PC-3 (cell line): ENCODE data around the gene TCF19. TPM values are rescaled to one million over a fixed set of nuclear protein-coding genes. Genes with fewer than 3 reads are reported as not detected.

Experiments
- ATAC-seq: fragments of 200-7000 bp; cut with Tn5 transposase; 2 replicates; pipeline ENCODE4 v1.9.1; 2020; ENCODE audit warnings: mild to moderate bottlenecking, moderate library complexity
- Bru-seq: library from RNA; stranded (reverse); fragments of 400-500 nt; gene quantifications from one replicate; lab custom pipeline; 2021; lab: Mats Ljungman, UMichigan
- BruChase-seq, 2 experiments: library from RNA; stranded (reverse); fragments of 400-500 nt; gene quantifications; one replicate each; lab custom pipeline; 2021; lab: Mats Ljungman, UMichigan
- BruUV-seq: library from RNA; stranded (reverse); fragments of 400-500 nt; replicated peaks from 2 replicates; lab custom pipeline; 2021; lab: Mats Ljungman, UMichigan
- CTCF ChIA-PET: fragments of 300-600 bp; sonication (Branson Sonifier 250); formaldehyde crosslinking; loops from one replicate; lab custom pipeline; 2022; ENCODE audit warnings: antibody characterized with exemption; lab: Charles Lee
- POLR2A ChIA-PET: fragments of 300-600 bp; sonication (Branson Sonifier 250); formaldehyde crosslinking; loops from one replicate; lab custom pipeline; 2022; ENCODE audit warnings: antibody characterized with exemption; ENCODE audit not compliant: unreplicated experiment; lab: Charles Lee
- DNase-seq: peaks from one replicate; pipeline ENCODE4 v3.0.0-alpha.2; 2015
- H2AFZ ChIP-seq: fragments of 300-600 bp; sonication (generic); 2 replicates; pipeline ENCODE4 v1.6.0; 2016; ENCODE audit warnings: antibody characterized with exemption, low read length
- H3F3A ChIP-seq: fragments of 300-600 bp; sonication (generic); one replicate; pipeline ENCODE4 v1.6.0; 2017; ENCODE audit warnings: antibody characterized with exemption, low read length, control low read depth, mild to moderate bottlenecking; ENCODE audit not compliant: unreplicated experiment
- H3K27ac ChIP-seq: fragments of 300-600 bp; sonication (generic); 2 replicates; pipeline ENCODE4 v1.5.1; 2016; ENCODE audit warnings: mild to moderate bottlenecking, low read length
- H3K27me3 ChIP-seq: fragments of 300-600 bp; sonication (generic); 2 replicates; pipeline ENCODE4 v1.6.1; 2016; ENCODE audit warnings: low read length, mixed read lengths
- H3K36me3 ChIP-seq: fragments of 300-600 bp; sonication (generic); 2 replicates; pipeline ENCODE4 v1.6.1; 2016; ENCODE audit warnings: low read depth, mixed run types, low read length, mixed read lengths
- H3K4me1 ChIP-seq: fragments of 300-600 bp; sonication (generic); 2 replicates; pipeline ENCODE4 v1.5.1; 2016; ENCODE audit warnings: low read length; ENCODE audit not compliant: insufficient read depth
- H3K4me2 ChIP-seq: fragments of 300-600 bp; sonication (generic); 2 replicates; pipeline ENCODE4 v1.6.0; 2016; ENCODE audit warnings: low read length
- H3K4me3 ChIP-seq: fragments of 300-600 bp; sonication (generic); 2 replicates; pipeline ENCODE4 v1.5.1; 2016; ENCODE audit warnings: mild to moderate bottlenecking, low read length, mixed read lengths
- H3K79me2 ChIP-seq: fragments of 300-600 bp; sonication (generic); 2 replicates; pipeline ENCODE4 v1.6.1; 2017; ENCODE audit warnings: low read length, mixed read lengths
- H3K9ac ChIP-seq: fragments of 300-600 bp; sonication (generic); 2 replicates; pipeline ENCODE4 v1.6.0; 2016; ENCODE audit warnings: mild to moderate bottlenecking, low read length
- H3K9me2 ChIP-seq: fragments of 300-600 bp; sonication (generic); replicated peaks from 2 replicates; pipeline ENCODE4 v1.6.1; 2016; ENCODE audit warnings: mixed run types, low read length, mixed read lengths
- H3K9me3 ChIP-seq: fragments of 300-600 bp; sonication (generic); 2 replicates; pipeline ENCODE4 v1.6.1; 2016; ENCODE audit warnings: low read length, mixed read lengths
- H4K20me1 ChIP-seq: fragments of 300-600 bp; sonication (generic); 2 replicates; pipeline ENCODE4 v1.6.1; 2016; ENCODE audit warnings: low read length, mixed read lengths
- EZH2 ChIP-seq: fragments of 300-600 bp; sonication (generic); IDR thresholded peaks from one replicate; pipeline ENCODE4 v1.6.1; 2017; ENCODE audit warnings: antibody characterized with exemption, mild to moderate bottlenecking, low read length; ENCODE audit not compliant: unreplicated experiment
- EZH2phosphoT487 ChIP-seq: fragments of 300-600 bp; sonication (generic); IDR thresholded peaks from 2 replicates; pipeline ENCODE4 v1.6.1; 2018; ENCODE audit warnings: mild to moderate bottlenecking, antibody characterized with exemption, low read length, borderline replicate concordance
- intact Hi-C: fragments of 100-400 bp; cut with micrococcal nuclease; formaldehyde crosslinking; loops from 2 replicates; pipeline ENCODE4 v1.9.0; 2023
- long read RNA-seq: library from polyadenylated mRNA; unstranded; transcript quantifications from one replicate; pipeline ENCODE4 v2.0.0, GENCODE V29; 2021; ENCODE audit not compliant: unreplicated experiment
- total RNA-seq: library from RNA; depleted of rRNA; stranded (reverse); fragments of >200 nt; gene quantifications from 2 replicates; pipeline ENCODE4 v1.2.3, GENCODE V29; 2014; rRNA removed
- TF ChIP-seq, protein P1 (sequence below): fragments of 300-600 bp; sonication (generic); conservative IDR thresholded peaks from 2 replicates; pipeline ENCODE4 v1.5.1; 2017; ENCODE audit warnings: antibody characterized with exemption, low read depth, mild to moderate bottlenecking, low read length

The TCF19 gene, protein sequence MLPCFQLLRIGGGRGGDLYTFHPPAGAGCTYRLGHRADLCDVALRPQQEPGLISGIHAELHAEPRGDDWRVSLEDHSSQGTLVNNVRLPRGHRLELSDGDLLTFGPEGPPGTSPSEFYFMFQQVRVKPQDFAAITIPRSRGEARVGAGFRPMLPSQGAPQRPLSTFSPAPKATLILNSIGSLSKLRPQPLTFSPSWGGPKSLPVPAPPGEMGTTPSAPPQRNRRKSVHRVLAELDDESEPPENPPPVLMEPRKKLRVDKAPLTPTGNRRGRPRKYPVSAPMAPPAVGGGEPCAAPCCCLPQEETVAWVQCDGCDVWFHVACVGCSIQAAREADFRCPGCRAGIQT
- total RNA-seq (79.0 and 88.6 TPM in 2 replicates), Bru-seq, nascent RNA (percentile 70 among the genes with signal in this experiment), BruChase-seq, experiment 1, labeled RNA remaining after a 6-hour chase (percentile 91 among the genes with signal in this experiment), BruChase-seq, experiment 2, labeled RNA remaining after a 2-hour chase (percentile 63 among the genes with signal in this experiment)
- long read RNA-seq, transcript TCF19-202 (4 exons, 3,290 nt), result major isoform, 19 of 81 reads
- long read RNA-seq, transcript TCF19-201 (4 exons, 3,039 nt), result minor isoform, 5 of 81 reads
- long read RNA-seq, partial matches to known transcripts, result 34 of 81 reads
- long read RNA-seq, other reads (novel, unspliced or antisense), result 23 of 81 reads

DNA sequence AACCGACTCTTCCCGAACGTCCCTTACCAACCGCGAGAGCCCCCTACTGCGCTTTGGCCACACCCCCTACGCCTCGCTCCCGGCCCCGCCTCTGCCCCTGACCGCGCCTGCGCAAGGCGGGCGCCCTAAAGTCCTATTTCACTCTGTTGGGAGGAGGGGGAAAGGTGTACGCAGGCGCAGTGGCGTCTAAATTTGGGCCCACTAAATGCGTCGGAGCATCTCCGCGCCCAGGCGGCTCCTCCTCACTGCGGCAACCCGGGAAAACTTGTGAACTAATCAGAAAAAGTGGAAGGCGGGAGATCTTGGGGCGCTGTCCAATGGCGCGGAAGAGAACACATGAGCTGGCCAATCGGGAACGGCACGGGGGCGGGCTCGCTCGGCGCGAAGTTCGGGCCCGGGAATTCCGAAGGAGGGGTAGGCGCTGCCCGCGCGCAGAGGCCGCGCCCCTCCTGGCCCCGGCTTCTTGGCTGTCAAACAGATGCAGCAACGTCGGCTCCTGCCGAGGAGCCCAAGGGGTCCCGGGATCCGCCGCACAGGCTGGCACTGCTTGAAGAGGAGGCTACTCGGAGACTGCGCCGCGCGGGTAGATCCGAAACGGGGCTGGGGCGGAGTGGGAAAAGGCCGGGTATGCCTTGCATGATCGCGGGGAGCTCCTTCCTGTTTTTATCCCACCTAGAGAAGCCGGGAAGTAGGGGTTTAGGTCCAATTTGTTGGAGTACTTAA, at the start of gene TCF19:
TSS of gene TCF19 (plus strand) at position 450 of the 723 bp plus-strand sequence. CDS start 881 bp downstream, outside the sequence.
- H3K79me2 ChIP-seq, result peaks cover 37% of the 10 kb centered on the region
- H2AFZ ChIP-seq, result peak within 1 kb of the TSS; percentile 94
- peak within 1 kb of the TSS; percentile 89 for H3K9ac ChIP-seq
- H3K9me2 ChIP-seq, result no peaks in the 10 kb centered on the region
- peak within 1 kb of the TSS; percentile 95 for H3K4me2 ChIP-seq
- POLR2A ChIA-PET, result interaction anchor here (0.6 to 1.0 kb wide), 3 partner anchors 19 to 38 kb away, joined by 3 to 5 read pairs (median 4); no protein-coding TSS in a partner anchor
- no peaks in the 10 kb centered on the region for H3K9me3 ChIP-seq
- BruUV-seq, result no TSS peak
- peaks cover 17% of the 10 kb centered on the region for H3K4me1 ChIP-seq
- peak within 1 kb of the TSS; percentile 88 for H3K4me3 ChIP-seq
- peaks cover 18% of the 10 kb centered on the region; the same call in 1 of the 2 replicates for H3K36me3 ChIP-seq
- ATAC-seq (peak; percentile 88), DNase-seq (peak; percentile 99)
- CTCF ChIA-PET, result interaction anchor here (0.8 kb wide), 2 partner anchors 45 to 284 kb away, joined by 3 to 9 read pairs; no protein-coding TSS in a partner anchor
- no peaks in the 10 kb centered on the region for H4K20me1 ChIP-seq
- peak within 1 kb of the TSS; percentile 4; the same call in 1 of the 2 replicates for H3K27ac ChIP-seq
- intact Hi-C loops, result loop anchor here (2.0 kb wide), 1 partner anchor 34 kb away; no protein-coding TSS in a partner anchor
- no peaks in the 10 kb centered on the region for H3F3A ChIP-seq
- no peak for TF ChIP-seq EZH2
- TF ChIP-seq, protein P1, sequence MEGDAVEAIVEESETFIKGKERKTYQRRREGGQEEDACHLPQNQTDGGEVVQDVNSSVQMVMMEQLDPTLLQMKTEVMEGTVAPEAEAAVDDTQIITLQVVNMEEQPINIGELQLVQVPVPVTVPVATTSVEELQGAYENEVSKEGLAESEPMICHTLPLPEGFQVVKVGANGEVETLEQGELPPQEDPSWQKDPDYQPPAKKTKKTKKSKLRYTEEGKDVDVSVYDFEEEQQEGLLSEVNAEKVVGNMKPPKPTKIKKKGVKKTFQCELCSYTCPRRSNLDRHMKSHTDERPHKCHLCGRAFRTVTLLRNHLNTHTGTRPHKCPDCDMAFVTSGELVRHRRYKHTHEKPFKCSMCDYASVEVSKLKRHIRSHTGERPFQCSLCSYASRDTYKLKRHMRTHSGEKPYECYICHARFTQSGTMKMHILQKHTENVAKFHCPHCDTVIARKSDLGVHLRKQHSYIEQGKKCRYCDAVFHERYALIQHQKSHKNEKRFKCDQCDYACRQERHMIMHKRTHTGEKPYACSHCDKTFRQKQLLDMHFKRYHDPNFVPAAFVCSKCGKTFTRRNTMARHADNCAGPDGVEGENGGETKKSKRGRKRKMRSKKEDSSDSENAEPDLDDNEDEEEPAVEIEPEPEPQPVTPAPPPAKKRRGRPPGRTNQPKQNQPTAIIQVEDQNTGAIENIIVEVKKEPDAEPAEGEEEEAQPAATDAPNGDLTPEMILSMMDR, result no peak
- TF ChIP-seq EZH2phosphoT487, result no peak
- H3K27me3 ChIP-seq, result no peaks in the 10 kb centered on the region

DNA sequence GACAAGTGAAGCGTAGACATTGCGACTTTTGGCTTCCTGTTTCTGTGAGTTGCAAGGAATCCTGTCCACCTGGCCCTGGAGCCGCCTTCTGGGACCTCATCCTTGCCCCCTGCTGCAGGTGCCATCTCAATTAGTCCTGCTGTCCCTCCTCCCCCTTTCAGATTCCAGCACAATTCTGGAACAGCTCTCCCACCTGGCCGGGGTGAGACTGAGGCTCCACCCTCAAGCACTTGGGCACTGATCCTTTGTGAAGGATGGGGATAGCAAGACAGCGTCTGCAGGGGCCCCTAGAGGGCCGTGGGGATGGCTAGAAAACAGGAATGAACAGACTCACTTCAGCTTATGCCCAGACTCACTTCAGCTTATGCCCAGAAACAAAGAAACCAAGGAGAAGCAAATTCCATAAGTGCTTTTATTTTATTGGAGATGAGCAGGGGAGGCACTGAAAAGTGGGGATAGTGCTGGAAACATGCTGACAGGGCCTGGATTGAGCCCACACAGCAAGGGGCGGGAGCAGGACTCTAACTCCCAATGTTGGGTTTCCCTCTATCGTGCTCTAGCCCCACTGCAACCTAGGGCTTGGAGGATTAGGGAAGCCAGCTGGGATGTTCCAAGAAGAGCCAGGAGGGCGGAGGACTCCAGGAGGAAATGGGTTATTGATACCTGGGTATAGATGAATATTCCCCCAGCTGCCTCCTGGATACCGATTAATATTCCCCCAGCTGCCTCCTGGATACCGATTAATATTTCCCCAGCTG, 47.4 kb upstream of the TCF19 start:
- H3K36me3 ChIP-seq, result no peaks in the 10 kb centered on the region
- H3K79me2 ChIP-seq, result peaks cover 11% of the 10 kb centered on the region
- no peaks in the 10 kb centered on the region for H3K9me3 ChIP-seq
- intact Hi-C loops, result no loop called here
- H3K4me1 ChIP-seq, result peaks cover 32% of the 10 kb centered on the region
- no peaks in the 10 kb centered on the region for H3K27me3 ChIP-seq
- no peaks in the 10 kb centered on the region for H3K9me2 ChIP-seq
- ChIA-PET CTCF (no interaction called here), POLR2A (no interaction called here)
- no peaks in the 10 kb centered on the region for H3F3A ChIP-seq
- no peaks in the 10 kb centered on the region for H4K20me1 ChIP-seq
- BruUV-seq, result no TSS peak
- H3K4me3 ChIP-seq, result no peak overlapping the region
- no peak overlapping the region for H2AFZ ChIP-seq
- ATAC-seq (no peak), DNase-seq (no peak)
- H3K27ac ChIP-seq, result no peak overlapping the region
- H3K9ac ChIP-seq, result no peak overlapping the region
- H3K4me2 ChIP-seq, result no peak overlapping the region
- TF ChIP-seq, protein P1, result no peak
- TF ChIP-seq EZH2phosphoT487 (no peak), EZH2 (no peak)
